ENCODE data around the gene PLA2G2D. TPM values are rescaled to one million over a fixed set of nuclear protein-coding genes. Genes with fewer than 3 reads are reported as not detected.

Gene PLA2G2D
- total and polyA plus RNA-seq, 2 experiments from 2014 or later: not detected

GRCh38 chr1:20074725-20075171, 44.6 kb downstream of the PLA2G2D start:
- 86% methylated on average over 8 of the region's 8 CpGs for WGBS (ENCODE audit: low lambda C conversion rate, missing lambda C conversion rate)
- Histone ChIP-seq H3K4me1 (ENCODE audit: insufficient read depth) (no peaks in the 10 kb centered on the region), H4K20me1 (ENCODE audit: insufficient read depth, poor library complexity, severe bottlenecking) (no peaks in the 10 kb centered on the region), H3K79me2 (no peaks in the 10 kb centered on the region), H3K27ac (no peak overlapping the region), H3K27me3 (no peaks in the 10 kb centered on the region), H2AFZ (no peak overlapping the region), H3K9me3 (ENCODE audit: low read depth) (no peaks in the 10 kb centered on the region), H3K36me3 (replicated peaks; ENCODE audit: insufficient read depth, low read depth) (no peaks in the 10 kb centered on the region), H3K4me2 (no peak overlapping the region), H3K9me2 (replicated peaks; ENCODE audit: insufficient read depth) (no peaks in the 10 kb centered on the region), H3K4me3 (no peak overlapping the region)
- DNase-seq (ENCODE audit: low spot score): no peak
- TF ChIP-seq EZH2 (IDR thresholded peaks at IDR 0.05; ENCODE audit: borderline replicate concordance) (no peak), CTCF (IDR thresholded peaks at IDR 0.05; ENCODE audit: poor library complexity) (no peak), EZH2phosphoT487 (IDR thresholded peaks at IDR 0.05; ENCODE audit: low read depth, severe bottlenecking, unreplicated experiment) (no peak)

- H3K36me3 ChIP-seq (replicated peaks; ENCODE audit: insufficient read depth, low read depth): no peaks in the 10 kb centered on the region
- no peaks in the 10 kb centered on the region for H3K9me2 ChIP-seq (replicated peaks; ENCODE audit: insufficient read depth)
- H3K4me1 ChIP-seq (ENCODE audit: insufficient read depth): no peaks in the 10 kb centered on the region
- H4K20me1 ChIP-seq (ENCODE audit: insufficient read depth, poor library complexity, severe bottlenecking): no peaks in the 10 kb centered on the region
- H3K27ac ChIP-seq: no peak overlapping the region
- WGBS (ENCODE audit: low lambda C conversion rate, missing lambda C conversion rate): 82% methylated on average over 11 of the region's 11 CpGs
- no peaks in the 10 kb centered on the region for H3K79me2 ChIP-seq
- TF ChIP-seq CTCF (IDR thresholded peaks at IDR 0.05; ENCODE audit: poor library complexity): no peak
- TF ChIP-seq EZH2phosphoT487 (IDR thresholded peaks at IDR 0.05; ENCODE audit: low read depth, severe bottlenecking, unreplicated experiment): no peak
- TF ChIP-seq EZH2 (IDR thresholded peaks at IDR 0.05; ENCODE audit: borderline replicate concordance): no peak
- DNase-seq (ENCODE audit: low spot score): no peak
- H3K4me2 ChIP-seq: no peak overlapping the region
- H3K9me3 ChIP-seq (ENCODE audit: low read depth): no peaks in the 10 kb centered on the region
- no peak overlapping the region for H2AFZ ChIP-seq
- no peaks in the 10 kb centered on the region for H3K27me3 ChIP-seq
- H3K4me3 ChIP-seq: no peak overlapping the region
These were observed 45.1 kb downstream of the PLA2G2D start for GRCh38 chr1:20074055-20074724.

GRCh38 chr1:20073256-20073655, 46.1 kb downstream of the PLA2G2D start:
- Histone ChIP-seq H3K4me1 (ENCODE audit: insufficient read depth) (no peaks in the 10 kb centered on the region), H4K20me1 (ENCODE audit: insufficient read depth, poor library complexity, severe bottlenecking) (no peaks in the 10 kb centered on the region), H2AFZ (no peak overlapping the region), H3K9me2 (replicated peaks; ENCODE audit: insufficient read depth) (no peaks in the 10 kb centered on the region), H3K27me3 (no peaks in the 10 kb centered on the region), H3K4me3 (no peak overlapping the region), H3K36me3 (replicated peaks; ENCODE audit: insufficient read depth, low read depth) (no peaks in the 10 kb centered on the region), H3K79me2 (no peaks in the 10 kb centered on the region), H3K27ac (no peak overlapping the region), H3K4me2 (no peak overlapping the region), H3K9me3 (ENCODE audit: low read depth) (no peaks in the 10 kb centered on the region)
- WGBS (ENCODE audit: low lambda C conversion rate, missing lambda C conversion rate): 90% methylated on average over 2 of the region's 2 CpGs
- TF ChIP-seq EZH2 (IDR thresholded peaks at IDR 0.05; ENCODE audit: borderline replicate concordance) (no peak), EZH2phosphoT487 (IDR thresholded peaks at IDR 0.05; ENCODE audit: low read depth, severe bottlenecking, unreplicated experiment) (no peak), CTCF (IDR thresholded peaks at IDR 0.05; ENCODE audit: poor library complexity) (no peak)
- no peak for DNase-seq (ENCODE audit: low spot score)
